ENCODE data around the gene FOLR1.

FOLR1 gene

DNA sequence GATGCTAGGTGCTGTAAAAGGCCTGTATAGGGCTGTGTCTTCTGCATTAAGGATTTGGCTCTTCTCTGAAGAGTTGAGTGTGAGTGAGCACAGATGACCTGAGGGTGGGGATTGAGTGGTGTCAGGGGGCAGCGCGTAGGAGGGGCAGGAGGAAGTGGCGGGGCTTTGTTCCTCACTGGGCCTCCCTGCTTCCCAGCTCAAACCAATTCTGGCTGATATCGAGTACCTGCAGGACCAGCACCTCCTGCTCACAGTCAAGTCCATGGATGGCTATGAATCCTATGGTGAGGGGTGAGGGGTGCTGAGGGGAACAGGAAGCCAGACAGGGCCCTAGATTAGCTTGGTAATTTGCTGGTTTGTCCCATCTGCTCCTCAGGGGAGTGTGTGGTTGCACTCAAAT lies 43.0 kb downstream of the FOLR1 start:
- Histone ChIP-seq H3K36me3 (ENCODE audit: control insufficient read depth in 2 of 2, insufficient read depth in 2 of 2, low read length in 2 of 2) (peaks cover 58 to 71% of the 10 kb centered on the region in 2 donors), H3K9me3 (ENCODE audit: control insufficient read depth in 2 of 2, low read length in 2 of 2) (no peaks in the 10 kb centered on the region), H3K4me3 (ENCODE audit: low read length in 2 of 2) (no peak overlapping the region), H3K4me1 (ENCODE audit: control insufficient read depth in 2 of 2, insufficient read depth in 2 of 2, low read length in 2 of 2) (peaks cover 11 to 15% of the 10 kb centered on the region in 2 donors), H3K27me3 (ENCODE audit: control insufficient read depth in 2 of 2, insufficient read depth in 2 of 2, low read length in 2 of 2) (no peaks in the 10 kb centered on the region), H3K27ac (ENCODE audit: low read depth in 2 of 2, low read length in 2 of 2) (no peak overlapping the region), H3K9ac (ENCODE audit: low read depth in 1 of 2, low read length in 2 of 2) (no peak overlapping the region)

GRCh38 chr11:72235351-72236057 lies 43.6 kb downstream of the FOLR1 start:
- Histone ChIP-seq H3K27ac (ENCODE audit: low read depth in 2 of 2, low read length in 2 of 2) (no peak overlapping the region), H3K9ac (ENCODE audit: low read depth in 1 of 2, low read length in 2 of 2) (no peak overlapping the region), H3K4me1 (ENCODE audit: control insufficient read depth in 2 of 2, insufficient read depth in 2 of 2, low read length in 2 of 2) (peaks cover 16 to 21% of the 10 kb centered on the region in 2 donors), H3K9me3 (ENCODE audit: control insufficient read depth in 2 of 2, low read length in 2 of 2) (no peaks in the 10 kb centered on the region), H3K36me3 (ENCODE audit: control insufficient read depth in 2 of 2, insufficient read depth in 2 of 2, low read length in 2 of 2) (peaks cover 53 to 65% of the 10 kb centered on the region in 2 donors), H3K4me3 (ENCODE audit: low read length in 2 of 2) (no peak overlapping the region), H3K27me3 (ENCODE audit: control insufficient read depth in 2 of 2, insufficient read depth in 2 of 2, low read length in 2 of 2) (peaks cover under 1 to 2% of the 10 kb centered on the region in 2 donors)

- H3K4me1 ChIP-seq (ENCODE audit: control insufficient read depth in 2 of 2, insufficient read depth in 2 of 2, low read length in 2 of 2), result peaks cover 21 to 24% of the 10 kb centered on the region in 2 donors
- no peaks in the 10 kb centered on the region for H3K9me3 ChIP-seq (ENCODE audit: control insufficient read depth in 2 of 2, low read length in 2 of 2)
- H3K4me3 ChIP-seq (ENCODE audit: low read length in 2 of 2), result no peak overlapping the region
- no peak overlapping the region for H3K27ac ChIP-seq (ENCODE audit: low read depth in 2 of 2, low read length in 2 of 2)
- peaks cover 6 to 7% of the 10 kb centered on the region in 2 donors for H3K27me3 ChIP-seq (ENCODE audit: control insufficient read depth in 2 of 2, insufficient read depth in 2 of 2, low read length in 2 of 2)
- H3K9ac ChIP-seq (ENCODE audit: low read depth in 1 of 2, low read length in 2 of 2), result no peak overlapping the region
- peaks cover 46 to 58% of the 10 kb centered on the region in 2 donors for H3K36me3 ChIP-seq (ENCODE audit: control insufficient read depth in 2 of 2, insufficient read depth in 2 of 2, low read length in 2 of 2)
Observed at GRCh38 chr11:72236083-72236697, 44.2 kb downstream of the FOLR1 start.

DNA sequence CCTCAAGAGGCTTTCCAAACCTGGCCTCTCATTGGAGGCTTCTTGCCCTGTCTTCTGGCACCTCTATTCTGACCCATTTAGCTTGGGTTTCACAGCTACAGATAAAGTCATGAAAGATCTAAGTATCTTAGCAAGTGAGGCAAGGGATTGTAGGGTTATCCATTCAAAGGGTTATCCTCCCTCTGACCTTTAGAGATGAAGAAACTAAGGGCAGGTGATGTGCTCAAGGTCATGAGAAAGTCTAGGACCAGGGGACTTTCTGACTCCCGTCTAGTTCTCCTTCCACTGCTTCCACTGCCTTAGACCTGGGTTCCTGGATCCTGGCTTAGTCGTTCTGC lies 44.8 kb downstream of the FOLR1 start:
- Histone ChIP-seq H3K27me3 (ENCODE audit: control insufficient read depth in 2 of 2, insufficient read depth in 2 of 2, low read length in 2 of 2) (peaks cover 7 to 8% of the 10 kb centered on the region in 2 donors), H3K27ac (ENCODE audit: low read depth in 2 of 2, low read length in 2 of 2) (no peak overlapping the region), H3K9ac (ENCODE audit: low read depth in 1 of 2, low read length in 2 of 2) (no peak overlapping the region), H3K4me3 (ENCODE audit: low read length in 2 of 2) (no peak overlapping the region), H3K9me3 (ENCODE audit: control insufficient read depth in 2 of 2, low read length in 2 of 2) (no peaks in the 10 kb centered on the region), H3K36me3 (ENCODE audit: control insufficient read depth in 2 of 2, insufficient read depth in 2 of 2, low read length in 2 of 2) (peaks cover 41 to 53% of the 10 kb centered on the region in 2 donors), H3K4me1 (ENCODE audit: control insufficient read depth in 2 of 2, insufficient read depth in 2 of 2, low read length in 2 of 2) (peaks cover 21 to 24% of the 10 kb centered on the region in 2 donors)

DNA sequence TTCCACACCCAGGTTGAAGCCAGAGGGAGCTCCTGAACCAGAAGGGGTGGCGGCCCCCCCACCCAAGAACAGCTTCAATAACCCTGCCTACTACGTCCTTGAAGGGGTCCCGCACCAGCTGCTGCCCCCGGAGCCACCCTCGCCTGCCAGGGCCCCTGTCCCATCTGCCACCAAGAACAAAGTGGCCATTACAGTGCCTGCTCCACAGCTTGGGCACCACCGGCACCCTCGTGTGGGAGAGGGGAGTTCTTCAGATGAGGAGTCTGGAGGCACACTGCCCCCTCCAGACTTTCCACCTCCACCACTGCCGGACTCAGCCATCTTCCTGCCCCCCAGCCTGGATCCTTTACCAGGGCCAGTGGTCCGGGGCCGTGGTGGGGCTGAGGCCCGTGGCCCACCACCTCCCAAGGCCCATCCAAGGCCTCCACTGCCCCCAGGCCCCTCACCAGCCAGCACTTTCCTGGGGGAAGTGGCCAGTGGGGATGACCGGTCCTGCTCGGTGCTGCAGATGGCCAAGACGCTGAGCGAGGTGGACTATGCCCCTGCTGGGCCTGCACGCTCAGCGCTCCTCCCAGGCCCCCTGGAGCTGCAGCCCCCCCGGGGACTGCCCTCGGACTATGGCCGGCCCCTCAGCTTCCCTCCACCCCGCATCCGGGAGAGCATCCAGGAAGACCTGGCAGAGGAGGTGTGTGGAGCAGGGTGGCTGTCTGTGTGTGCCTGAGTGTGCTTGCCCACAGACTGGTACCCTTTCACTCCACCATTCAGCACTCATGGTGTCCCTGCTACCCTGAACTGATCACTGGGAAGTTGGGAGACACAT lies 45.4 kb downstream of the FOLR1 start:
- Histone ChIP-seq H3K27me3 (ENCODE audit: control insufficient read depth in 2 of 2, insufficient read depth in 2 of 2, low read length in 2 of 2) (peaks cover 13% of the 10 kb centered on the region in 2 donors), H3K4me1 (ENCODE audit: control insufficient read depth in 2 of 2, insufficient read depth in 2 of 2, low read length in 2 of 2) (peaks cover 21 to 24% of the 10 kb centered on the region in 2 donors), H3K36me3 (ENCODE audit: control insufficient read depth in 2 of 2, insufficient read depth in 2 of 2, low read length in 2 of 2) (peaks cover 35 to 47% of the 10 kb centered on the region in 2 donors), H3K9ac (ENCODE audit: low read depth in 1 of 2, low read length in 2 of 2) (no peak overlapping the region), H3K9me3 (ENCODE audit: control insufficient read depth in 2 of 2, low read length in 2 of 2) (no peaks in the 10 kb centered on the region), H3K27ac (ENCODE audit: low read depth in 2 of 2, low read length in 2 of 2) (peak overlapping the region; percentile 26 to 38), H3K4me3 (ENCODE audit: low read length in 2 of 2) (no peak overlapping the region)

GRCh38 chr11:72238040-72238450 lies 46.1 kb downstream of the FOLR1 start:
- no peak overlapping the region for H3K9ac ChIP-seq (ENCODE audit: low read depth in 1 of 2, low read length in 2 of 2)
- H3K4me3 ChIP-seq (ENCODE audit: low read length in 2 of 2), result no peak overlapping the region
- peaks cover 21 to 24% of the 10 kb centered on the region in 2 donors for H3K4me1 ChIP-seq (ENCODE audit: control insufficient read depth in 2 of 2, insufficient read depth in 2 of 2, low read length in 2 of 2)
- H3K27me3 ChIP-seq (ENCODE audit: control insufficient read depth in 2 of 2, insufficient read depth in 2 of 2, low read length in 2 of 2), result peaks cover 17 to 18% of the 10 kb centered on the region in 2 donors
- peaks cover 28 to 40% of the 10 kb centered on the region in 2 donors for H3K36me3 ChIP-seq (ENCODE audit: control insufficient read depth in 2 of 2, insufficient read depth in 2 of 2, low read length in 2 of 2)
- no peaks in the 10 kb centered on the region for H3K9me3 ChIP-seq (ENCODE audit: control insufficient read depth in 2 of 2, low read length in 2 of 2)
- no peak overlapping the region for H3K27ac ChIP-seq (ENCODE audit: low read depth in 2 of 2, low read length in 2 of 2)

- peaks cover 21 to 34% of the 10 kb centered on the region in 2 donors for H3K36me3 ChIP-seq (ENCODE audit: control insufficient read depth in 2 of 2, insufficient read depth in 2 of 2, low read length in 2 of 2)
- peaks cover 21 to 24% of the 10 kb centered on the region in 2 donors for H3K4me1 ChIP-seq (ENCODE audit: control insufficient read depth in 2 of 2, insufficient read depth in 2 of 2, low read length in 2 of 2)
- peaks cover 22 to 23% of the 10 kb centered on the region in 2 donors for H3K27me3 ChIP-seq (ENCODE audit: control insufficient read depth in 2 of 2, insufficient read depth in 2 of 2, low read length in 2 of 2)
- no peak overlapping the region for H3K9ac ChIP-seq (ENCODE audit: low read depth in 1 of 2, low read length in 2 of 2)
- H3K4me3 ChIP-seq (ENCODE audit: low read length in 2 of 2), result no peak overlapping the region
- no peak overlapping the region for H3K27ac ChIP-seq (ENCODE audit: low read depth in 2 of 2, low read length in 2 of 2)
- H3K9me3 ChIP-seq (ENCODE audit: control insufficient read depth in 2 of 2, low read length in 2 of 2), result no peaks in the 10 kb centered on the region
Observed at GRCh38 chr11:72238492-72239312, 46.8 kb downstream of the FOLR1 start.

- Histone ChIP-seq H3K27ac (ENCODE audit: low read depth in 2 of 2, low read length in 2 of 2) (no peak overlapping the region), H3K27me3 (ENCODE audit: control insufficient read depth in 2 of 2, insufficient read depth in 2 of 2, low read length in 2 of 2) (peaks cover 23 to 25% of the 10 kb centered on the region in 2 donors), H3K9ac (ENCODE audit: low read depth in 1 of 2, low read length in 2 of 2) (peak overlapping the region in 1 of 2 donors; percentile 56), H3K36me3 (ENCODE audit: control insufficient read depth in 2 of 2, insufficient read depth in 2 of 2, low read length in 2 of 2) (peaks cover 14 to 28% of the 10 kb centered on the region in 2 donors), H3K4me3 (ENCODE audit: low read length in 2 of 2) (peak overlapping the region; percentile 45 to 49), H3K9me3 (ENCODE audit: control insufficient read depth in 2 of 2, low read length in 2 of 2) (no peaks in the 10 kb centered on the region), H3K4me1 (ENCODE audit: control insufficient read depth in 2 of 2, insufficient read depth in 2 of 2, low read length in 2 of 2) (peaks cover 21 to 24% of the 10 kb centered on the region in 2 donors)
Observed at GRCh38 chr11:72239313-72239848, 47.4 kb downstream of the FOLR1 start.

- H3K27me3 ChIP-seq (ENCODE audit: control insufficient read depth in 2 of 2, insufficient read depth in 2 of 2, low read length in 2 of 2), result peaks cover 29 to 31% of the 10 kb centered on the region in 2 donors
- H3K4me1 ChIP-seq (ENCODE audit: control insufficient read depth in 2 of 2, insufficient read depth in 2 of 2, low read length in 2 of 2), result peaks cover 21 to 24% of the 10 kb centered on the region in 2 donors
- H3K36me3 ChIP-seq (ENCODE audit: control insufficient read depth in 2 of 2, insufficient read depth in 2 of 2, low read length in 2 of 2), result peaks cover 12 to 23% of the 10 kb centered on the region in 2 donors
- peak overlapping the region; percentile 5 to 9 for H3K27ac ChIP-seq (ENCODE audit: low read depth in 2 of 2, low read length in 2 of 2)
- H3K4me3 ChIP-seq (ENCODE audit: low read length in 2 of 2), result peak overlapping the region; percentile 41 to 49
- H3K9ac ChIP-seq (ENCODE audit: low read depth in 1 of 2, low read length in 2 of 2), result peak overlapping the region; percentile 32 to 56
- H3K9me3 ChIP-seq (ENCODE audit: control insufficient read depth in 2 of 2, low read length in 2 of 2), result no peaks in the 10 kb centered on the region
Observed at GRCh38 chr11:72239849-72240460, 48.0 kb downstream of the FOLR1 start.
